Myocyte (in vitro differentiated cells): ENCODE data around the gene TTC9. TPM values are rescaled to one million over a fixed set of nuclear protein-coding genes. Genes with fewer than 3 reads are reported as not detected.
A peak's percentile ranks its signal among the peaks of the same experiment; 100 is the strongest.
"Not testable (repeated sequence)": the region's sequence is repeated elsewhere in the genome, so short reads cannot be mapped to it uniquely, and the experiment has no call there.

Experiments used
- DNase-seq: peaks from one replicate; pipeline ENCODE4 v3.0.0-alpha.2; 2012; ENCODE audit warnings: low read depth
- total RNA-seq: library from RNA; depleted of rRNA; stranded (reverse); fragments of >200 nt; gene quantifications from 2 replicates; pipeline ENCODE4 v1.2.3, GENCODE V29; 2014

TTC9 gene
- total RNA-seq, 1 donor from 2014 or later: 61.5 TPM

DNA sequence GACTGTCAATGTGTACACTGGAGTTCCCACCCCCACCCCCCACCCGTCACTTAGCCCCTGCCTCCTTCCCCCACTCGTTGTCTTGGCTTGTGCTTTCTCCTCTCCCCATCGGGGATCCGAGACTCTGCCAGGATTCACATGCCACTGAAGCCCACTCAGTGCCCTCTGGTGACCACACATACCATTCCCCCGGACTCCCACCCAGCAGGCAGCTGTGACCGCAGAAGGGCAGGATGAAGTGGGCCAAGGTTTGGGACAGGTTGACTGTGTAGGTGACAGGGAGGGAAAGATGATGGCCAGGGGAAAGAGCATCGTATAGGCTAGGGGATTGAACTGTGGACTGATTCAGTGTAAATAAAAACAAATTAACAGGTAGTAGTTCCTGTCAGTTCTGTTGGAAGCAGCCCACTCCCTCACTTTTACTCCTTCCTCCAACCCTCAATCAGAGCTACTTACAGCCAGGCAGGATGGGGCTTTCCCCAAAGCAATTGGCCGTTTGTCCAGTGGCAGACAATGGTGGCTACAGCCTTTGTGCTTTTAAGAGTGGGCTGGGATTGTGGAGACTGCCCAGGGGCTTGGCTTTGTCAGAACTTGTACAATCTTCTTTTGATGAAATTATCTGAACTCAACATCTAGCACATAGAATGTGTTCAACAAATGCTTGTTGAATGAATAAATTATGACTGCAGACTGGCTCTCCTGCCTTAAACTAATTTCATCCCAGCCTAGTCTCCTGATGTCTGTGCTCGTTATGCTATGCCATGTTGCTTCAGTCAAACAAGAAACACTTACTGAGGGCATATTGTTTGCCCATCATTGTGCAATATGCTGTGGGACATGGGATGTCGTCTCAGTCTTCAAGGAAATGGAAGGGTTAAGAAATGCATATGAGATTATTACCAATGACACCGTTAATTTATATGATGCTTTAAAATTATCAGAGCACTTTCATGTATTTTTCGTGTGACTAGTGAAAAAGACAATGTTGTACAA is 30.2 kb downstream of the TTC9 start:
- no peak for DNase-seq

DNA sequence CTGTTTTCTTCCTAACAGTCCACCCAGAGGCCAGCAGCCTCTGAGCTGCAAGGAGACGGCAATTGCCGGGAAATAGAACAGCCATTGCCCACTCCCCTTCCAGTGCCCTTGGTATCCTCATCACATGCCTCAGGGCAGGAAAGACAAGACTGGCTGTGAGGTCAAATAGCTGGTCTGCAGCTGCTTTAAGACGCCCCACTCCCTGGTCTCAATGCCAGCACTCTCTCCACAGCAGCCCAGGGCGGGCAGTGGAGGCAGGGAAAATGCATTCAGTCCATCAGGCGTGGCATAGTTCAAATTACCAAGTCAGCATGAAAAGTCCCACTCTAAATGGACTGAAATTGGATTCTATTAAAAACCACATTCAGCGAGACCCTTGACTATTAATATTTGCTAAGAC is 35.6 kb downstream of the TTC9 start:
- no peak for DNase-seq

DNA sequence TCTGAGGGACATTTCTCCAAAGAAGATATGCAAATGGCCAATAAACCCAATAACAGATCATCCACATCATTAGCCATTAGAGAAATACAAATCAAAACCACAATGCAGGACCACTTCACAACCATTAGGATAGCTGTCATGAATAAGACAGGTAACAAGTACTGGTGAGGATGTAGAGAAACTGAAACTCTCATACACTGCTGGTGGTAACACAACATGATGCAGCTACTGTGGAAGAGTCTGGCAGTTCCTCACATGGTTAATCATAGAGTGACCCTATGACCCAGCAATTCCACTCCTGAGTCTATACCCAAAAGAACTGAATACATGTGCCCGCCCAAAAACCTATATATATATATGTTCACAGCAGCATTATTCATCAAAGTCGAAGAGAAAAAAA is 39.0 kb downstream of the TTC9 start:
- DNase-seq: no peak

DNA sequence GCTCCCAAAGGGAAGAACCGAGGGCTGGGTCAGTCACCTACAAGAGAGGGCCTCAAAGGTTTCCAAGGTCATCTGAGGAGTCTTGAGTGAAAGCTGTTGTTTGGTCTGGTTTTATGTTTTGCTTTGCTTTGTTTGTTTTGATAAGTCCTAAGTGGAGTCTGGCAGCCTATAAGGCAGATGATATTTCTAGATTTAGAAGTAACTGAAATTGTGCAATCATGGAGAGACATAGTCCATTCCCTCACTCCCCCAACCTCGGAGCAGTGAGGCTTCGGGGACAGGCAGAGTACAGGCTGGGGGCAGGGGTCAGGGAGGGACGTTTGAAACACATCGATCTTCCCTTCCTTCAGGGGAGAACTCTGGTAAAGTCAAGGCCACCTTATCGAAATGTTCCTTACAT is 42.3 kb downstream of the TTC9 start:
- DNase-seq: no peak

DNA sequence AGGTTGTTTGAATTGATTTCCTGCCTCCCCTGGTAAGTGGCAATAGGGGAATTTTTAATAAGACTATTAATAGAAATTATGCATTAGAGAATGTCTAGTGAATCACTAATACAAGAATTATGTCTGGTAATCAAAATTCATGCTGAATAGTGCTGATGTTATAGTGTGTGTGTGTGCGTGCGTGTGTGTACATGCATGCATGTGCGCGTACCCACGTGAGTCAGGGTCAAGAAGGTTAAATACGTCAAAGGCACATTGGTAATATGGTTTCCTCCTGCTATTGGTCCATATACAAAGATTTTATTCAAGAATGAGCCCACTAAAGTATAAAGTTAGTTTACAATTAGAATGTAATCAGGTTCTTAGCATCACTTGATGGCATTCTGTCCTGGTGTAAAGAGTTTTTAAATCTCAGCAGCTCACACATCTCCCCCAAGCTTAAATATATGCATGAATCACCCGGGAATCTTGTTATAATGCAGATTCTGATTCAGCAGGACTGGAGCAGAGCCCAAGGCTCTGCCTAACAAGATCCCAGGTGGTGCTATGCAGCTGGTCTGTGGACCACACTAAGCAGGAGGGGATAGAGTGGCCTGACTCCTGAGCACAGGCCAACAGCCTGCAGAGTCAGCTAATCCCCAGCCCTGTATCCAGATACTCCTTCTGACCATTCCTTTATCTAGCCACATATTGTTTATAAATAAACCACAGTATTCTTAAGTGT is 43.9 kb downstream of the TTC9 start:
- DNase-seq: peak; percentile 70

DNA sequence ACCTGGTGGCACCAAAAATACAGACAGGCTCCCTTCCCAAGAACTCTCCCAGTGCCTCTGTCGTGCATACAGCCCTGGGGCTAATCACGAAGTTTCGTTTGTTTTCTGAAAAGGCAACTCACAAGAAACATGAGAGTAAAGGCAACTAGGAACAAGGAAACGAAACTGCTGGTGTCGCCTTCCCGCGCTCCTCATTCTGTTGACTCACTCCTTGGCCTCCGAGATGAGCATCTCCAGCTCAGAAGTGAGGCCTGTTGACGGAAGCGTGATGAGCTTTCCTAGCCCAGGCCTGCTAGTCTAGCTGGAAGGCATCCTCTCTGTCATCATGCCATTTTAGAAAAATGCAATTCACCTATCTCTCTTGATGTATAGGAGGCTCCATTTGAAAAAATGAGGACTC is 50.5 kb downstream of the TTC9 start:
- no peak for DNase-seq

DNA sequence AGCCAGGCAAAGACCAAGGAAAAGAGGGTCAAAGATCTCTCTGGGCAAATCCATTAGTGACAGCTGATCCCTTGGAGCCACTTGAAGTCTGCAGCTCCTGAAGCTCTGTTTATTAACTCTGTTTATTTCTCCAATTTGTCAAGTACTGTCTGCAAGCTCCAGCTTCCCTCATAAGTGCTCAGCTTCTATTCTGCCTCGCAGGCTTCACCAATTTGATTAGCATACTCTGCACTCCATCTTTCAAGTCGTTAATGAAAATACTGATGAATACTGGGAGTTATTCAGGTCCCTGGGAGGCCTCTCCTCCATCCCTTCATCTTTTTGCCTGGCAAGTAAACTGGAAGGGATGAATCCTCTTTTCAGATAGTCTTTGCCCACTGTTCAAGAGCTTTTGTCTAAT is 54.3 kb downstream of the TTC9 start:
- DNase-seq: no peak

DNA sequence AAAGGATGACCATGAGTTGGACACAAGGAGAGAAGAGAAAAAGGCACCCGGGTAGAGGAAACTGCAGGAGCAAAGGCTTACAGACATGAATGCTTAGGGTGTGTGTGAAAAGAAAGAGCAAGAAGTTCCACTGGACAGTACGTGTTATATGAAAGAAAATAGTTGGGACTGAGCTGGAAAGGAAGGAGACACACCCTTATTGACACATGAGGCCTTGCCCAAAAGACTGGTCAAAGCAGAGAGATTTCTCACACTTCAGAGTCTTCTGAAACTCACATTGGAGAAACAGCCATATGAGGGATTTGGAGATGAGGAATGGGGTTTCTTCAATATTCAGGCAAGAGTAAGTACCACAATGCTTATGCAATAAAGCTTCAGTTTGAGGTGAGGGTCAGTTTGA is 56.0 kb downstream of the TTC9 start:
- peak; percentile 20 for DNase-seq

DNA sequence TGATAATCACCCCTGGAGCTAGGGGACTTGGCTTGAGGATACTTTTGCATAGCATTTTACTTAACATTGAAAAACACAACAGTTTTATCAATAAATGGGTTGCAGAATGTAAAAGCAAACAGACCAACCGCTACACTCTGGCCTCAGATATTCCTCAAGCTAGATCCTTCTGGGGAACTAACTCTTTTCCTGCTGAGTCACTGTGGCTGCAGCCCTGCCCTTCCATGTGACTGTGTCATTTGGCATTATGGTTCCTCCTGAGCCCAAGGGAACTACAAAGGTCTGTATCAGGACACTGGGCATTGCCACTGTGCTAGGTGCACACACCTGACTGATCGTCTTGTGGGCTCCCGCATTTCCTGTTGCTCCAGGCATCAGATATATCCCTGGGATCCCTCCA is 56.6 kb downstream of the TTC9 start:
- peak; percentile 65 for DNase-seq

DNA sequence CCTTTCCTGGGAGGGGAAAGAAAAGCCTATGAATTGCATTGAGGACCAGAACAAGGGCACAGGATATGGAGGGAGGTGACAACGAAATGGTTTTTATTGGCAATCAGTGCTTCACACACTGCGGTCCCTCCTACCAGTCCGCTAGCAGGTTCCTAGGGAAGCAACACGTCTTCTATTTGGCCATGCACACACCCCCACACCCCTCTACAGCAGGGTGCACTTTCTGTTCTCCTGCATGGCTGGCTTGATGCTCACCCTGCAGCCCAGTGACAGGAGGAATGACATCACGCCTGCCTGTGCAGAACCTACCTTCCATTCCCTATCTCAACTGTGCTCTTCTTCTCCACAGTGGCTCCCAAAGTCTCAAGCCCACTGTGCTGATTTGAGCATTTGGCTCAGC is 57.9 kb downstream of the TTC9 start:
- DNase-seq: no peak

DNA sequence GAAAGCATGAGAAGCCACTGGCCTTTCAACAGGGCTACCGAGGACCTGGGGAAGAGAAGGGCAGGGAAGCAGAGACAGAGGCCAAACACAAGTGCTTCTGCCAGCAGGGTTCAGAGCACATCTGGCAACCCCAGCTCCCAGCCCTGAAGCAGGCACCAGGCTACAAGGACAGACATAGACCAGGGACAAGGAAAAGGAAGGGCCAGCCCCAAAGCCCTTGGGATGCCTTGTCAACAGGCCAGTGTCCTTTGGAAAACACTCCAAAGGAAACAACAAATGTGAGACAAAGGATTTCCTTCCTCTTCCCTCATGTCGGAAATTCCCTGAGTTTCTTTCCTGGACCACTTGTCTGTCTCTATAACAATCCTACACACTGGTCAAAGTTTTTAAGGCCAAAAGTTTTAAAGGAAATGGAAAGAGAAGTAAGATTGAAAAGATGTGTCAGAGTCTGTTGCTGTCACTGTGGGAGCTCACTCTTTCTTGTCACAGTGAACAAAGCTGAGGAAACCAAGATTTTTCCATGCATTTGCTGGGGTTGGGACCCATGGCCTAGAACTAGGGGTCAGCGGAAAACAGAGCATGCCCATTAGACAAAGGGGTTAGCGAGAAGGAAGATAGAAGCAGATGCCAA is 59.4 kb downstream of the TTC9 start:
- DNase-seq: no peak

DNA sequence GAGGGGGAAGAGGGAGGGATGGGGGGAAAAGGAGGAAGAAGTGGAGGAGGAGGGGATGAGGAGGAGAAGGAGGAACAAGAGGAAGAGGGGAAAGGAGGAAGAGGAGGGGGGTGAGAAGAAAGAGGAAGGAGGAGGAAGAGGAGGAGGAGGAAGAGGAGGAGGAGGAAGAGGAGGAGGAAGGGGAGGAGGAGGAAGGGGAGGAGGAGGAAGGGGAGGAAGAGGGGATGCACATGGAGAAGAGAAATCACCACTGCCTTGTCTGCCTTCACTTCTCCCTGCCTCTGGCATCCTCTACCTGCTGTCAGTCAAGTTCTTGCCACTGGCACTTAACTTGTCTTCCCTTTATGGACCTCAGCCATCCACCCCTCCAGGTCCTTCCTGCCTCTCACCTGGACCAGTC is 59.9 kb downstream of the TTC9 start:
- no peak for DNase-seq

DNA sequence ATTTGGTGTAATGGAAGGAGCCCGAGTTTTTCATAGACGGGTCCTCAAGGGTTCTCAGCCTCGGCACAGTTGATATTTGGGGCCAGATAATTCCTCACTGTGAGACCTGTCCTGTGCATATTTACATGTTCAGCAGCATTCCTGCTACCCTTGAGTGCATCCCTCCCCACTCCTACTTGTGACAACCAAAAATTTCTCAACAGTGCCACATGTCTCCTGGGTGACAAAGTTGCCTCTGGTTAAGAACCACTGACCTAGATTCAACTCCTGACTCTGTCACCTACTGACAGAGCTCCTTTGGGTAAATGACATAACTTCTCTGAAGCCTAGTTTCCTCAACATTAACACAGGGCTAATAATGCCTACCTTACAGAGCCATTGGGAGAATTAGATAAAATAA is 60.4 kb downstream of the TTC9 start:
- no peak for DNase-seq

DNA sequence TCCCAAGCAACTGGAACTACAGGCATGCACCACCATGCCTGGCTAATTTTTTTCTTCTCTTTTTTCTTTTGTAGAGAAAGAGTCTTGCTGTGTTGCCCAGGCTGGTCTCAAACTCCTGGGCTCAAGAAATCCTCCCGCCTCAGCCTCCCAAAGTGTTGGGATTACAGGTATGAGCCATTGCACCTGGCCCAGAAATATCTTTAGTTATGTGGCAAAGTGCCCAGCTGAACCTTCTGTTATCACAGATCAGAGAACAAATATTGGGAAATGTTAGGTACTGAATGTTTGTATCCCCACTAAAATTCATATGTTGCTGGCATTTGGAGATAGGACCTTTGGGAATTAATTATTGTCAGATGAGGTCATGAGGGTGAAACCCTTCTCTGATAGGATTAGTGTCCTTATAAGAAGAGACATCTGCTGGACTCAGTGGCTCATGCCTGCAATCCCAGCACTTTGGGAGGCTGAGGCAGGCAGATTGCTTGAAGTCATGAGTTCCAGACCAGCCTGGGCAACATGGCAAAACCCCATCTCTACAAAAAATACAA is 62.0 kb downstream of the TTC9 start:
- not testable (repeated sequence) for DNase-seq

DNA sequence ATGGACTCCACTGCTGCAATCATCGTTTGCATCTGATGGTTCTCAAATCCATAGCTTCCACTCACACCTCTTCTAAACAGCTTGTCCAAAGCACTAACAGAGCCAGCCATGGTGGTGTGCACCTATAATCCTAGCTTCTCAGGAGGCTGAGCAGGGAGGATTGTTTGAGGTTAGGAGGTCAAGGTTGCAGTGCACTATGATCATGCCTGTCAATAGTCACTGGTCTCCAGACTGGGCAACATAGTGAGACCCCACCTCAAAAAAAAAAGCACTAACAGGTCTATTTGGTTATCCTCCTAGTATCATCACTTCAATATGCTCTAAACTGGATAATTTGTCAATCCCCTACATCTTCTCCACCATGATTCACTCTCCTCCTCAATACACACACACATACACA is 63.2 kb downstream of the TTC9 start:
- DNase-seq: no peak

DNA sequence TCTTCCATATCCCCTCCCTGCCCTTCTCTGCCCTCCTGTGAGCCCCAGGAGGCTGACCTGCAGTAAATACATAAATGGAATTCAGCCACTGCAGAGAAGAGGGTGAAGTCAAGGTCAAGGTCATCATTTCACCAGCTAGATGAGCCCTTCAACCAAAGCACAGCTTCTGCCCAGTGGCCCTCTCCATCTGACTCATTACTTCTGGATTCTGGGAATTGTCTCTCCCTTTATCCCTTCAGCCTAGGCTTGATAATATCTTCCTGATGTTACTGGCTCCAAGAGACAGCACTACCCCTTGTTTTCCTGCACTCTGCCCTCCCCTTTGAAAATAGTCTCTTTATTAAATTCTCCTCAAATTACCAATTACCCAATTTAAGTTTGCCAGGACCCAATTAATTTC is 64.5 kb downstream of the TTC9 start:
- DNase-seq: peak; percentile 26

DNA sequence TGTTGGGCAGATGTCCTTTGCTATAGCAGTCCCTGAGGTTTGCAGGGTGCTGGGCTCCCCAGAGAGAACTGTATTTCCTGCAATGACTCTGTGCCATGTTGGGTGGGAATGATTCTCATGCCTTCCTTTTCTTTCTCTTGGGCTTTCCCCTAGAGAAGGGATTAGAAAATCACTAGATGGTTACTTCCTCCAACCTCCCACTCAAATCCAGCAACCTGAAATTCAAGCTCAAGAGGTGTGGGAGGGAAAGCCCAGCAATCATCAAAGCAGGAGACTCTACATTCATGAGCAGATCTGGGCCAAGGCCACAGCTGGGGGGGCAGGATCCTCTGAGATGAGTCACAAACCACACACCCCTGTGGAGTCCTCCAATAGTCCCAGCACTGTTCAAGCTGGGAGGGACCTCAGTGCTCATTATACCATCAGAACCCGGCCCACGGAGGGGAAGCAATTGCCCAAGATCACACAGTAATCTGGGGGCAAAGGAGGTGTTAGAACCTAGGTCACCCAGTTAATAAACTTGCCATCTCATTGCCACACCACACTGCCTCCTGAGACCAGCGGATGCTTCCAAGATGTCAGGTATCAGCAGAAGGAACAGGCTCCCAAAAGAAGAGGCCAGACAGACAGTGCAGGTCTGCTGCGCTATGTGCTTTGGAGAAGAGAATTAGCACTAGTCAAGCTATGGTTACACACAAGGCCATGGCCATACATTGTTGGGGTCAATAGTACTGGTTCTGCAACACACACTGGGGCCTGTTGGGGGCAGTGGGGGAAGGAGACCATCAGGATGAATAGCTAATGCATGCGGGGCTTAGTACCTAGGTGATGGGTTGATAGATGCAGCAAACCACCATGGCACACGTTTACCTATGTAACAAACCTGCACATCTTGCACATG is 65.7 kb downstream of the TTC9 start:
- DNase-seq: peak; percentile 80

DNA sequence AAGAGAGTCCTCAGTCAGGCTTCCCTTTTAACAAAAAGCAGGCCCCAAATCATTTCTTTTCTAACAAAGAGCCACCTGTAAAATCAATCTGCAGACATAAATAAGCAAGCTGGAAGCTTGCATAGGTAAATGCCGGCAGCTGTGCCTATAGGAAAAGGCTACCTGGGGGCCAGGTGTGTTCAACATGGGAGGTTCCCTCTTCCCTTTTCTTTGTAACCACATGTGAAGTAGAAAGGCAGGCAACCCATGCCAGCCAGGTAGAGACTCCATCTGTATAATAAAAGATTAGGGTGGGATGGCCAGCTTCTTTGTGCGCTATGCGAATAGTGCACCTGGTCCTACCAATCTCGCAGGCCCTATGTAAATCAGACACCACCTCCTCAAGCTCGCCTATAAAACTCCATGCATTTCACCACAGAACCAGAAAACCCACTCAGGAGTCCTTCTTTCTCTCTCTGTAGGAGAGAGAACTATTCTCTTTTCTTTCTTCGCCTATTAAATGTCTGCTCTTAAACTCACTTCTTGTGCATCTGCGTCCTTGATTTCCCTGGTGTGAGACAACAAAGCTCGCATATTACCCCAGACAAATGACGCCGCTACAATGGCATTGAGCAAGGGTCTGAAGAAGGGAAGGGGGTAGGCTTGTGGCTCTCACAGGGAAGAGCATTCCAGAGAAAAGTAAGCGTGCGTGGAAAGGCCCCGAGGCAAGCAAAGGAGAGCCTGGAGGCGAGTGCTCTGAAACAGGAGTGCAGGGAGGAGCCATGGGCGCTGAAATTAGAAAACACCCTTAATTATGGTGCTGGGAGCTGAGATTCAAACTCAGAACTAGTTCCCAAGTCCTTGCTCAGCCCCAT is 67.2 kb downstream of the TTC9 start:
- no peak for DNase-seq

DNA sequence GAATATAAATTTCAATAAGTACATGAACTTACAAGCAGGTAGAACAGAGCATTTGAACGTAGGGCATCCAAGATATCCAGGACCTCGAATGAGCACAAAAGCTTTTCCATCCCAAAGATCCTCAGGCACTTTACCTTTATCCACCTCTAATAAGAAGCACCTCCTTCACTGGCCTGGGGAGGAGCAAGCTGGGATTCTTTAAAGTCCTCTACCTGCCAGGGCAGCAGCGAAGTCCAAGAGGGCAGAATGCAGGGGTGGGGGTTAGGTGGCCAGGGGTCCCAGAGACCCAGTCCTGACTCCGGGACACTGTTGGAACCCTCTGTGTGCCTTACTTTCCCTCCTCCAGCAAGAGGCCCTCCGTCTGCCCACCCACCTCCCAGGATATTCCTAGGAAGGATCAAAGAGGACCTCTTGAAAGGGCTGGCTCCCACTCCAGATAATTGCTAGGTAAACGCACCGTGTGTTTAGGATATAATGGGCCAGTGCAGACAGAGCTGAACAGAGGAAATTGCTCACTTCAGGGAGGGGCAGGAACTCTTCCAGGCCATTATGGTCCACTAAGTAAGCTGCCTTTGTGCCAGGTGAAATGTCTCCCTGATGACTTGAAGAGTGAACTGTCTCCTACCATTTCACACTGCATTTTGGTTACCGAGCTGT is 68.1 kb downstream of the TTC9 start:
- DNase-seq: no peak
